HG02938 (cell line): ENCODE measurements around the gene METTL9.
"Not testable (repeated sequence)": the region's sequence is repeated elsewhere in the genome, so short reads cannot be mapped to it uniquely, and the experiment has no call there.

Experiments used
- ATAC-seq: cut with Tn5 transposase; IDR thresholded peaks from one replicate; pipeline ENCODE4 v1.9.1; 2021; ENCODE audit warnings: mild to moderate bottlenecking, moderate library complexity; ENCODE audit not compliant: unreplicated experiment

Gene METTL9

DNA sequence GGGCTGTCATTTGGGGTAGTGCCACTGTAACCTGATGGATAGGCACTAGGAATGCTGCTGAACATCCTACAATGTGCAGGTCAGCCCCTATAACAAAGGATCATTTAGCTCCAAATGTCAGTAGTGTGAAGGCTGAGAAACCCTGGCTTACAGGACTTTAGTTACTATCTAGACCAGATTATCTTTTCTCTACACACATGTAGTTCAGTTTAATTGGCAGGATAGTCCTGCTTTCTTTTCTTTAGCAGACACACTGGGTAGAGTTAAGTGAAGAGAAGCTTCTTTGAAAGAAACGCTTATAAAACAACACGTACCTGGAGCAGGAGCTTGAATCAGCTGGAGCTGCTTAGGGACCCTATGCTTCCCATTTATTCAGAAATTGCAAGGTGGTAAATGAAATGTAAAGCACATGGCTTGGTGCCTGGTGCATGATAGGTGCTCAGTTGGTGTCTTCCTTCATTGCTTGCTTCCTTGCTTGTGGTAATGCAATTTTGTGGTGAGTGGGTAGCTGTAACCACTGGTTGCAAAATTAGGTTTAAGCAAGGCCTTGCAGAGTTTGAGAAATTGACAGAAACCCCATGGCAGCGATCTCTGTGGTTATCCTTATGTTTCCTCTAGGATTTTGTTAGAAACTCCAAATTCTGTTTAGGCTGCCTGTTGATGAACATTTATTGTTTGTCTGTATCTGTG is 9.4 kb downstream of the METTL9 start:
- ATAC-seq: no peak

DNA sequence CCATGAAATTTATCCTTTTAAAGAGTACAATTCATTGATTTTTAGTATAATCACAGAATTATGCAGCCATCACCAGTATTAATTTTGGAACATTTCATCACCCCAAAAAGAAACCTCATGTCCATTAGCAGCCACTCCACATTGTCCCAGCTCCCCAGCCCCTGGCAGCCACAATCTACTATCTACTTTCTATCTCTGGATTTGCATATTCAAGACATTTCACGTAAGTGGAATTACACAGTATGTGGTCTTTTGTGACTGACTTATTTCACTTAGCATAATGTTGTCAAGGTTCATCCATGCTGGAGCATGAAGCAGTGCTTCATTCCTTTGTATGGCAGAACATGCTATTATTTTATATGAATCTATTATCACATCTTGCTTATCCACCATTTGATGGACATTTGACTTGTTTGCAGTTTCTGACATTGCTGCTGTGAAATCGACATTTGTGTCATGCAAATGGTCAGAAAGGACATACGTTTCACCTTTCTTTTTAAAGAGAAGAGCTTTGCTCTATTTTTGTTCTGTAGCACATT is 10.7 kb downstream of the METTL9 start:
- ATAC-seq: no peak

DNA sequence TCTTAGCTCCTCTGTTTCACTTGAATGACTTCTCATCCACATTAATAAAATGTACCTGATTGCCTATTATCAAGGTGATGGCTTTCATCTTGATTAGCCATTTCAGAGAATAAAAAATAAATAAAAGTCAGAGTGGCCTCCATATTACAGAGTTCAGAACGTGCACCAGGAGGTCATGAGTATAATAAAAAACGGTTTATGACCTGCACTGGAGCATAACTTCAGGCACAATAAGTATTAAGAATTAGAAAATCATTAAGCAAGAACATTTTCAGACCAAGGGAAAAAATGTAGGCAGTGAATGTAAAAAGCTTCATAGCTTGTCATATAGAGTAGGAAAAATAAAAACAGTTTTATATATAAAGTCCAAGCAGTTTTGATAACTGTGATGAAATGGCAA is 11.4 kb downstream of the METTL9 start:
- no peak for ATAC-seq

DNA sequence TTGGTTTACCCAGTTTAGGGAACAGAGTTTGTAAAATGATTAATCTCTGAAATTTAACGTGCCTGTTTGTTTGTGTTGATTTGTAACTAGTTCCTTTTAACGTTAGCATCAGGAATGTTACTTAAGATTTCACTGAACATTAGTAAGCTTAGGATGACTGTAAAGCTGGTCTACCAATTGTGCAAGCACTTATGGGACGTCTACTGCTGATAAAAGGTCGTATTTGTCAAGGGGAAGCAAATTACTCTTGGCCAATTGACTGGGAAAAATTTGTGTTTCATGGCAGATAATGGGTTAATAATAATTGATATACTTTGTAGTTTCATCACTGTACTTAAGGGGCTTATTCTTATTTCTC is 11.8 kb downstream of the METTL9 start:
- ATAC-seq: no peak

DNA sequence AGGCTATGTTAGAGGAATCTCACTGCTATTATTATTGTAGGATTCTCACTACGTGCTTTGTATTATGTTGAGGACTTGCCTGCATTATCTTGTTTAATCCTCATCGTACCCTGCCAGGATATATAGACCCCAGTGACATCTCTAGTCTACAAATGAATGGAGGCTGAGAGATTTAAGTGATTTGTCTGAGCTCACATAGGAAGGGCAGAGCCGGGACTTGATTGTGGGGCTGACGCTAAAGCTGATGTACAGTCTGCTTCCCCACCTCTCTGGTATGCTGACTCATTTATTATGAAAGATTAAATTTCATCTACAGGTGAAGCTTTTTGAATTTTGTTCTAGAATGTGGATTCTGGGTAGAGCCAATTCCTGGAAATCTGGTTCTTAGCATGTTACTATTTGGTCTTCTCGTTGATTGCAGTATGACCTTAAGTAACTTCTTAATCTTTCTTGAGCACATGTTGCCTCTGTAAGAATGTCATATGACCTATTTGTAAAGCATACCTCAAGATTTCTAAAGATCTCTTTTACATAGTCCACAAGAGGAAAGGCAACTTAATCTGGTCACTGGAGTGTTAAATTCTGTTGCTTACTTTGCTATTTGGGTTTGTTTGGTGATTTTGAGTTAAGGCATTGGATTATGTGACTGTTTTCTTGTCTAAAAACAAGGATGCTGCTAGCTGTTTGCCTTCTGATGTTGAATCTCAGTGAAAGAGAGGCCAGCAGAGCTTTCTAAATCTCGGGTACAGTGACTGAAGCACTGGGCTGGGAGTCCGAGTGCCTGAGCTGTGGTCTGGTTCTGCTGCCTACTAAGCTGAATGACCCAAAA is 12.4 kb downstream of the METTL9 start:
- no peak for ATAC-seq

DNA sequence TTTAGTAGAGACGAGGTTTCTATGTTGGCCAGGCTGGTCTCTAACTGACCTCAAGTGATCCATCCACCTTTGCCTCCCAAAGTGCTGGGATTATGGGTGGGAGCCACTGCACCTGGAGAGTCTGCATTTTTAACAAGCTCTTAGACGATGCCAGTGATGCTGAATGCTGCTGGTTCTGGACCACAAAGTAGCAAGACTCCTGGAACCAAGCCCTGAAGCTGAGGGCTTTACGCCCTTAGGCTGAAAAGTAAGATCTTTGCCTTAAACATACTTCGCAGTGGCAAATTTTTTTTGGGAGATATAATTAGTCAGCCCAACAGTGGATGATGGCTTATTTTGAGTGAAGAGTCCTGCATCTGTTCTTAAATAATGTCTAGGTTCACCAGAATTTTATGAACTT is 14.0 kb downstream of the METTL9 start:
- no peak for ATAC-seq

DNA sequence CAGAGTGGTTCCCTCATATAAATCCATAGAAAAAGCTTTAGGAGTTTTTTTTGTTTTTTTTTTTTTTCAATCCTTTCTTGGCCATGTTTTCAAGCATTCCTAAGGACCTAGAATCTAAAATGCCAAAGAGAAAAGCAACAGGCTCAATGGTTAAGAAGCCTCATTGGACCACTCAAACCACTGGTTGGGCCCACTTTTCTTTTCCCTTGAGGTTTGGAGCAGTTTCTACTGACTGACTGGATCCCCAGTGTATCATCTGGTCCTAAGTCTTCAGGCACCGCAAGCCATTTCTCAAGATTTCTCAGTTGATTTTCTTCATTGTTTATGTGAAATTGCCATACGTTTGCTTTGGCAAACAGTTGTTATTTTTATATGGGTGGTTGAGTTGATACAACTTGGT is 14.4 kb downstream of the METTL9 start:
- ATAC-seq: no peak

DNA sequence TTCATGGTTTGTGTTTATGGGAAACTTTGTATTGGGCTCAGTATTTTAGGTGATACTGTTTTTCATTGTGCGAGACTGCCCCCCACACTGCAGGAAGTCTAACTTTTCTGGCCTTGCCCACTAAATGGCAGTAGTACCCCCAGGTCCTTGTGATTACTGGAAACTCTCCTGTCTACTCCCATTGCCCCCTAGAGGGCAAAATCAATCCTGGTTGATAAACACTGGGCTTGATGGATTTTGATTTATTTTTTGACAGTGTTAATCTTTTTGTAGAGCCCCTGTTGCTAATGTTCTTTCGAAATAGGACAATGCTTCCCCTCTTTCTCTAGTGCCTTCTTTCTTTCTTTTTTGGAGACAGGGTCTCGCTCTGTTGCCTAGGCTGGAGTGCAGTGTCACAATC is 15.5 kb downstream of the METTL9 start:
- ATAC-seq: no peak

DNA sequence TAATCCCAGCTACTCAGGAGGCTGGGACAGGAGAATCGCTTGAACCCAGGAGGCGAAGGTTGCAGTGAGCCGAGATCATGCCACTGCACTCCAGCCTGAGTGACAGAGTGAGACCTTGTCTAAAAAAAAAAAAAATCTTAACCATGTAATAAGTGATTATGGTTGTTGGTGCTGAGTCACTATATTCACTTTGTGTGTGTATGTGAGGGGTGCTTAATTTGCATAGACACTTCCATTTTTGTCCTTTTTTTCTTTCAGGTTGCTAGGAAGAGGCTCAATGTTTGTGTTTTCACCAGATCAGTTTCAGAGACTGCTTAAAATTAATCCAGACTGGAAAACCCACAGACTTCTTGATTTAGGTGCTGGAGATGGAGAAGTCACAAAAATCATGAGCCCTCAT is 18.2 kb downstream of the METTL9 start:
- no peak for ATAC-seq

DNA sequence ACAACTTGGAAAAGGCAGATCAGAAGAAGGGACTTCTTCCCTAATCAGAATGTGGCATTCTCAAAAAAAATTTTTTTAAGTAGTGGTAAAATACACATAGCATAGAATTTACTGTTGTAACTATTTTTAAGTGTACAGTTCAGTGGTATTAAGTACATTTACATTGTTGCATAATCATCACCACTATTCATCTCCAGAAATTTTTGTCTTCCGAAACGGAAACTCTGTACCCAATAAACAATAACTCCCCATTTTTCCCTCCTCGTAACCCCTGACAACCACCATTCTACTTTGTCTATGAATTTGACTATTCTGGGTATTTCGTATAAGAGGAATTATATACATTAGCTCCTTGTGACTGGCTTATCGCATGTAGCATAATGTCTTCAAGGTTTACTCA is 18.9 kb downstream of the METTL9 start:
- ATAC-seq: no peak

DNA sequence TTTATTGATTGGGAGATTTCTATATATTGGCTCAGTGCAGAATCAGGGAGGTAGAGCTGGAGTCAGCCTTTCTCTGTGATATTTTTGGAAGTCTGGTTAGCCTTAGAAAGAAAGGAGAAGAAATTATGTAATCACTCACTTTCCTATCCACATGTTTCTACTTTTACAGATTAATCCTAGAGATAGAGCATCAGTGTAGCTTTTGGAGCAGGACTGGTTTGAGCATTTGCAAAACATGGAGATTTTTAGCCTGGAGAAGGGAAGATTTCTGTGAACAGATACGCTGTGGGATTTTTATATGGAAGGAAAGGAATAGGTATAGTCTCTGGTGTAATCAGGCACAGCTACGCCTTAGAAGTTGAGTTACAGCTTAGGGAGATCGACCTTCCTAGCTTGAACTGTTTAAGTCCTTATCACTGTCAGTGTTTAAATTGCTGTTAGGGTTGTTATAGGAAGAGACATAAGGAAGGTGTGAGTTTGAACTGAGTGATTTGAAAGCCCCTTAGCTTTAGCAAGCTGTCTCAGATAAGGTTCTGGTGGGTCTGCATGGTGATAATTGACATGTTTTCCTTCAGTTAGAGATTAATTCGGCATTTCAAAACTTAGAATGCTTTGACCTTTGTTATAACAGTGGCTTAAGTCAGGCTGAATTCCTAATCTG is 20.5 kb downstream of the METTL9 start:
- no peak for ATAC-seq

DNA sequence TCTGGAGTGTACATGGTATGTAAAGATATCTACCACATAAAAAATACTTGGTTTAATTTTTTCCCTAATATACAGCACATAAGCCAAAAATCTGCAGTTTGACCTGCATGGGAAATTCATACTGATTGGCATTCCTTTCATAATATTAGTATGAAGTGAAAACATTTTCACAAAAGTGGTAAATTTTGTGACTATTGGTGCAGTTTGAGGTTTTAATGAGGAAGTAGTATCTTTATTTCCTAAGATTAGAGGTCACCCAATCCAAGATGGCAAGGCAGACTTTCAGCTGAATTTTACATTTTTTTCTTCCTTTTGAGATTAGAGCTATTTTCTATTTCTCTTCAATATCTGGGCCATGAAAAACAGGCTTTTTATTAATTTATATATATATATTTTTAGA is 21.2 kb downstream of the METTL9 start:
- no peak for ATAC-seq

DNA sequence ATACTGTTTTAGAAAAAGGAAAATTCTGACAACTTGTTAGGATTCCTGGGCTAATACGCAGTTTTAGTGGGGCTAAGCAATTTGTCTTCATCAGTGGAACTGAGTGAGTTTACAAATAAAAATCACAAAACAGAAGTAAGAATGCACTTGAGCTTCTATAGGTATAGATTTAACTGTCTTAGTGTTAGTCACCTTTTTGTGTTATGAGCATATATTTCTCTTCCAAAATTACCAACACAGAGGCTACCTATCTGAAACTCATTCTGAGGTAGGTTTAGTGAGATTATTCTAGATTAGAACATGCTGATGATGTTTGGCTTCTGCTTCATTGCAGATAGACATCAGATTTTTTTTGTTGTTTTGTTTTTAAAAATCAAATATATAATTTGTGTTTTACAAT is 23.2 kb downstream of the METTL9 start:
- no peak for ATAC-seq

DNA sequence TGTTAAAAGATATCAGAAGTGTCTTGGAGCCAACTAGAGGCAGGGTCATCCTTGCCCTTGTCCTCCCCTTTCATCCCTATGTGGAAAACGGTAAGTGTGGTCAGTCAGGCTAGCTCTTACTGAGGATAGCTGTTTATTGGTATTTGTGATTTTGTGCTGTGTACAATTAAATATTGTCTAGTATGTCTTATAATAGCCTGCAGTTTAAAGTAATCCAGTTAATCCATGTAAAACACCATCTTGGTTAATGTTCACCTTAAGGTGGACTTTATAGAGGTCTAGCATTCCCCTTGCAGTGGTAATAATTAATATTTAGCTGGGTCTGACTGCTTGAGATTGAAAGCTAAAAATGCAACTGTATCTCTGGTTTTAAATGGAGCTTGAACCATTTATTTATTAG is 25.6 kb downstream of the METTL9 start:
- ATAC-seq: no peak

DNA sequence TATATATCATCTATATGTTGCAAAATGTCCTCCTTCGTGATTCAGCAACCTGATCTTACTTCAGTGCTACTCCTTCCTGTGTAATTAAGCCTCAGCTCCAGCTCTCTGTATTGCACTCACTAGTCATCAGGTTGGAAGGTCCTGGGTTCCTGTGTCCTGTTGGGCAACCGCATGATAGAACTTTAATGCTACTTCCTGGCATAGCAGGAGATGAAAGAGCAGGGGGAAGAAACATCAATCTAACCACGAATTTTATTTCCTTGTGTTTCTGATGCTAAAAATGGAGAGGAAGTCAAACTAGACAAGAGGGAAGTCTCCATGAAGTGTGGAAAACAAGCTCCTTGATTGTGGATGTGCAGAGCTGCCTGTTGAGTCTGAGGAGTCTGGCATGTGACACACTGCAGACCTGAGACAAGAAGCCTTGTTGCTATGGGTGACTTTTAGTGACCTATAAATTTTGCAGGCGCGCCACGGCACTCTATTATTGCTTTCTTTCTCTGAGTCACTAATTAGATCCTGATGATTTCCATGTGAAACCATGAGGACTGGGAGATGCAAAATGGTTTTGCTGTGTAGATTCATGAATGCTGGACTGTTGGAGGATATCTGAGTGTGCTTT is 27.4 kb downstream of the METTL9 start:
- ATAC-seq: no peak

DNA sequence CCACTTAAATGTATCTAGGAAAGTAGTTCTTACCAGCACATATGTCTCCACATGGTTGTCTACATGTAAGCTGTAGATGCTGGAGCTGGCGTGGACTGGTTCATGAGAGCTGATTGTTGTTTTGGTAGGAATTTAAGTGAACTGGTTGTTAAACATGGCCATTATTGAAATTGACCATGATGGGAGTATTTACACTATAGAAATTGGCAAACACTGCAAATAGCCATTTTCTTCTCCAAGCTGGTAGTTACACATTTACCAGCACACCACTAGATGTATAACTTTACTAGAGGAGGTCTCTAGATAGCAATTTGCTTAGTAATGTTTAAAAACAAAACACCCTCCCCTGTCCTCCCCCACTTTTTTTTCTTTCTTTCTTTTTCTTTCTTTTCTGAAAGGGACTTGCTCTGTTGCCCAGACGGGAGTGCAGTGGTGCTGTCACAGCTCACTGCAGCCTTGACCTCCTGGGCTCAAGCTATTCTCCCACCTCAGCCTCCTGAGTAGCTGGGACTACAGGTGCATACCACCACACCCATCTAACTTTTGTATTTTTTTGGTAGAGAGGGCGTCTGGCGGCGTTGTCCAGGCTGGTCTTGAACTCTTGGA is 28.8 kb downstream of the METTL9 start:
- ATAC-seq: no peak

DNA sequence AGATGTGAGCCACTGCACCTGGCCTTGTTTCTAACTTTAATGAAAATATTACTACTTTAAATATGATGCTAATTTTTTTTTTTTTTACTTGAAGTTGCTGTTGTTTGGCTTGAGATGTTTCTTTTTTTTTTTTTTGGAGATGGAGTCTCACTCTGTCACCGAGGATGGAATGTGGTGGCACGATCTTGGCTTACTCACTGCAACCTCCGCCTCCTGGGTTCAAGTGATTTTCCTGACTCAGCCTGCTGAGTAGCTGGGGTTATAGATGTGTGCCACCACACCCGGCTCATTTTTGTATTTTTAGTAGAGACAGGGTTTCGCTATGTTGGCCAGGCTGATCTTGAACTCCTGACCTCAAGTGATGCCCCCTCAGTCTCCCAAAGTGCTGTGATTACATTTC is 29.4 kb downstream of the METTL9 start:
- ATAC-seq: no peak

DNA sequence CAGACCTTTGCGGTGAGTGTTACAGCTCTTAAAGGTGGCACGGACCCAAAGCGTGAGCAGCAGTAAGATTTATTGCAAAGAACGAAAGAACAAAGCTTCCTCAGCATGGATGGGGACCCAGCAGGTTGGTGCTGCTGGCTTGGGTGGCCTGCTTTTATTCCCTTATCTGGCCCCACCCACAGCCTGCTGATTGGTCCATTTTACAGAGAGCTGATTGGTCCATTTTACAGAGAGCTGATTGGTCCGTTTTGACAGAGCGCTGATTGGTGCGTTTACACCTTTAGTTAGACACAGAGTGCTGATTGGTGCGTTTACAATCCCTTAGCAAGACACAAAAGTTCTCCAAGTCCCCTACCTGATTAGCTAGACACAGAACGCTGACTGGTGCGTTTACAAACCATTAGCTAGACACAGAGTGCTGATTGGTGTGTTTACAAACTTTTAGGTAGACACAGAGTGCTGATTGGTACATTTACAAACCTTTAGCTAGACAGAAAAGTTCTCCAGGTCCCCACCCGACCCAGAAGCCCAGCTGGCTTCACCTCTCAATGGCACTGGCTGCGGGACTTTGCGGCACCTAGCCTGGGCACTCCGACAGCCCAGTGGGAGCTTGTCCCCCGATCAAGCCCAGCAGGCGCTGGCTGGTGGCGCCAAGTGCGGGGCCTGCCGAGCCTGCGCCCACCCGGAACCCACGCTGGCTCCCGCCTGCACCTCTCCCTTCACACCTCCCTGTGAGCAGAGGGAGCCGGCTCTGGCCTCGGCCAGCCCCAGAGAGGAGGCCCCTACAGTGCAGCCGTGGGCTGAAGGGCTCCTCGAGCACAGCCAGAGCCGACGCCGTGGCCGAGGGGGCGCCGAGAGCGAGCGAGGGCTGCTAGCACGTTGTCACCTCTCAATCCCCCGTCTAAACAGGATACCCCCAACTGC is 30.5 kb downstream of the METTL9 start:
- not testable (repeated sequence) for ATAC-seq

DNA sequence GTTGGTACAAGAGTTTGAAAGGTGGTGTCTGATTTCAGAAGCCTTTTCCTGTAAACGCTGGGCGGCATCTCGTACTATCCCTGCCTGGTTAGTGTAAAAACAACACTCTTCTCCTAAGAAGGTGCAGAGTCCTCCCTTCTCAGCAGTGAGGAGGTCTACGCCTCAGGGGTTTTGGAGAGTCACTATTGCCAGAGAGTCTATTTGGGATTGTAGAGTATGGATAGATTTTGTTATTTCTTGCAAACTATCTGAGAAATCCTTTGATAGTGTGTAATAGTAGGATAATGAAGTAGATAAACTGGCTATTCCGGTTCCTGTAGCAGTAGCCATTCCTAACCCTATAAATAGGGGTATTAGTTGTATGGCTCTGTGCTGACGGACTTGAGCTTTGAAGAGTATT is 31.5 kb downstream of the METTL9 start:
- not testable (repeated sequence) for ATAC-seq

DNA sequence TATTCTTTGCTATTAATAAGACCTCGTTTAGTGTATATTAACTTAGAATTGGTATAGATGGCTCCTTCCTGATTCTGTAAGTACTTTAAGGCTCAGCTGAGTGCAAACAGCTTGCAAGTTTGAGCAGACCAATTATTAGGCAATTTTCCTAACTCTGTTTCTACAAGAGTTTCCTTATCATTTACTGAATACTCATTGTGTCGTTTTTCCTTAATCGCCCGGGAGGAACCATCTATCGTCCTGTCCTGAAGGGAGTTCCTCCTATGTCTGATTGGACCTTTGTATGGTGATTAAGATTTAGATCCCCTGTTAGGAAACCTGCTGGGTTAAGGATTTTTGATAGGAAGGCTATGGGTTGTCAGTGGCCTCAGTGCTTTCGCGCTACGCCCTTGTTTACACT is 32.0 kb downstream of the METTL9 start:
- ATAC-seq: not testable (repeated sequence)
